GM10847 (cell line): ENCODE results near the gene TMPRSS5.

Experiments
- POLR2A ChIP-seq: IDR thresholded peaks from 2 replicates; pipeline ENCODE4 v1.6.1; 2011; ENCODE audit not compliant: insufficient read length; ENCODE audit errors: extremely low read depth

TMPRSS5 gene

DNA sequence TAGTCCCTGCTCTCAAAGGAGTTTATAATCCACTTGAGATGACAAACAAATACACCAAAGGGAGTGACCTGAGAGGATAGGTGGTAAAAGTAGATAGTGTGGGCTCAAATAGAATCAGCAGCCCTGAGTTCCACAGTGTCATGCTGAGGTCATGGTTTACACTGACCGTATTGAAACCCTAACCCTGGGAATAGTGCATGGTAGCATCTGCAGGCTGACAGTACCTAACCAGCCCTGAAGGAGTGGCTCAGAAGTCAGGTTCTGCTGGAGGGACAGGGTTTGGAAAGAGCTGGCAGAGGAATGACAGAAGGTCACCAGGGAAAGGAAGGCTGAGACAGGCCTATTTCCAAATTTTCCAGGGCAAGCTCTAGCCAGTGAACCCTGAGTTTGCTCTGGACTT is 9.2 kb upstream of the TMPRSS5 start:
- no peak for TF ChIP-seq POLR2A

GRCh38 chr11:113710989-113711388 is 4.9 kb upstream of the TMPRSS5 start:
- TF ChIP-seq POLR2A = no peak

GRCh38 chr11:113701491-113701890 is 4.6 kb downstream of the TMPRSS5 start:
- TF ChIP-seq POLR2A = no peak

- TF ChIP-seq POLR2A = no peak
Observed at GRCh38 chr11:113698515-113698914, 7.6 kb downstream of the TMPRSS5 start.

DNA sequence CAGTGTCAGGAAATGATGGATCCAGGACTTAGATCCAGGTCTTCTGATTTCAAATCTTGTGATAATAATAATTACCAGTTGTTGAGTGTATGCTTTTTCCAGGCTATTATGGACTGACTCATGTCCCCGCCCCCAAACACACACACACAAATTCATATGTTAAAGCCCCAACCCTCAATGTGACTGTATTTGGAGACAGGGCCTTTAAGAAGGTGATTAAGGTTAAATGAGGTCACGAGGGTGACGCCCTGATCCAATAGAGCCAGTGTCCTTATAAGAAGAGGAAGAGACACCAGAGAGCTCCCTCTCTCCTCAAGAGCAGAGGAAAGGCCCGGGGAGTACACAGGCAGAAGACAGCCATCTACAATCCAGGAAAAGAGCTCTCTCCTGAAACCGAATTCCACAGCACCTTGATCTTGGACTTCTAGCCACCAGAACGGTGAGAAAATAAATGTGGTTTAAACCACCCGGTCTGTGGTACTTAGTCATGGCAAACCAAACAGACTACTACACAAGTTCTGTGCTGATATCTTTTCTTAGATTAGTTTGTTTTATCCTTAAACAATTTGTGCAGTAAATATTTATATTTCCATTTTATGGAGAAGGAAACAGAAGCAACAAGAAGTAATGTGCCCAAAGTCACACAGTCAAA is 8.2 kb downstream of the TMPRSS5 start:
- no peak for TF ChIP-seq POLR2A

GRCh38 chr11:113697111-113697510 is 9.0 kb downstream of the TMPRSS5 start:
- TF ChIP-seq POLR2A = no peak

DNA sequence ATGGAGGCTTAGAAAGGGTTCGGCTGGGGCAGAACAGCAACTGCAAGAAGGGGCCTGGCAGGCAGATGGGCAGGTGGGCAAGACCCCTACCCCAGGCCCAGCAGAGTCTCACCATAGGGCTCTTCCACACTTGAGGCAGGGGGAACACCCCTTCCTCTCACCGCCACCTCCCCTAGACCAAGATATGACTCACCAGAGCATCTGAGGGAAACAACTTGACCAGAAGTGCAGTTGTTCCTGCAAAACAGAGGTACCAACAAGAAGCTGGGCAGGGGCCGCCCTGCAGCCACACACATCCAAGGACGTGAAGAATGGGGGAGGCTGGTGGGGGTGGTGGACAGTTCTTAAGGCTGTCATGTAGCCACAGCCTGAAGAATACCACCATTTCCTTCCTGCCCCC is 10.9 kb downstream of the TMPRSS5 start:
- TF ChIP-seq POLR2A = no peak

DNA sequence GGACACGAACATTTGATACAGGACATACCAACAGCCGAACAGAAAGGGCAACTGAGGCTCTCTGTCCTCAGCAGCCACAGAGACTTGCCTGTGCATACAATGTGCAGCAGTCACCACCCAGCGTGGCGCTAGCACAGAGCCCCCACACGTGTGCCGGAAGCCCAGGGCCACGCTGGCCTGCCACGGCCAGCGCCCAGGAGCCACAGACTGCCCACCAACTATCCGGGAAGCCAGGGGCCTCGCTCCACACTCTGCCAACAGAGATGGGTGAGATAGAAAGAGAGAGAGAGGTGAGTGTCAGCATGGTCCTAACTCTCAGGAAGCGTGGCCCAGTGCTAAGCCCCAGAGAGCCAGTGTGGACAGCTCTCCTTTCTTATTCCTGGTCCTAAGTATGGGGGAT is 11.7 kb downstream of the TMPRSS5 start:
- TF ChIP-seq POLR2A = no peak

DNA sequence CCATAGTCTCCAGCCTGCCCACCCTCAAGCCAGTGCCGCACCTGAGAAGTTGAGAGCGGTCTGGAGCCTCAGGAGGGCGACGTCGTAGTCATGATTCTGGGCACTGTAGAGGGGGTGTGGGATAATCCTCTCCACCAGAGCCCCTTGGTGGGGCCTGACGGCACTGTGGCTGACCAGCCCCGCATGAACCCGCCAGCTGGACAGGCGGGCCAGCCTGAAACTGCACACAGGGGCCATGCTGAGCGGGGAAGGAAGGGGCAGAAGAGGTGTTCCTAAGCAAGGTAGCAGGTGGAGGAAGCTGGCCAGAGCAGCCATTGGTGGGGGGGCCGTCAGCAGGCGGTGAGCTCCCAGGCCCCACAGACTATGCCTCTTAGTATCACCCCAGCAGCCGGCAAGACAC is 13.1 kb downstream of the TMPRSS5 start:
- no peak for TF ChIP-seq POLR2A

DNA sequence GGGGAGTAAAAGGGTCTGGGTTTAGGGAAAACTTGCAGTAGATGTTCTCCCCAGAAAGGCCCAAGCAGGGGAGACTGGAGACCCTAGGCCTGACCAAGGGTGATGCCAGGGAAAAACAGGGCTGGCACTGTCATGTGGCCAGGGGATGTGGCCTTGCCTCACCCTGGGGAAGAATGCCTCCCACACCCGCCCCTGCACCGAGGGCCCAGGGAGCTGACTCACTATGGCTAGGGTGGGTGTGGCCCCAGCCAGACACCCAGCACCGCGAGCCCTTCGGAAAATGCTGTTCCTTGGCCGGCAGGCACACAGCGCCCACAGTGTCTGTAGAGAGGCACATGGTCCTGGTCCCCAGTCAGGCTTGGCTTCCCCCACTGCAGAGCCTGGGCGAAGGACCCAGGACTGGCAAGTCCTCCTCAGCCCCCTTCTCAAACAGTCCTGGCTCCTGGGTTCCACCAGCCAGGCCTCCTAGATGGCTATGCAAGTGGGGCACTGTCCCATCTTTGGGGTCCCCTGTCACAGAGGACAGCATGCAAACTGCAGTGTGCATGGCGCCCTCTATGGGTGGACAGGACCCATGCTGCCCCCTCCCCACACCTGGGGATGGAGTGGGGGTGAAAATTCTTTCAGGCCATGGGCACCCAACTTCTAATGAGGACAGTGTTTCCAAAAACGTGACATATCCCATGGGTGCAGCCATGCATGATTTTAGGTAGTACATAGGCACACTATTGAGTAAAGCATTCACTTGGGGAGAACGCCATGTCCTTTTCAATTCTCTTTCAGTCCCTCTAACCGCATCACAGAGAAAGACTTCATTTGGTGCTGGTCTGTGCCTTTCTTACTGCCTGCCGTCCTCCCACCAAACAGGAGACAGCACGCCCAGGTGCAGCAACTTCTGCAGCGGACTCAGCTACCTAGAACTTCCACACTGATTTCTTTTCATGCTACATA is 15.2 kb downstream of the TMPRSS5 start:
- no peak for TF ChIP-seq POLR2A

GRCh38 chr11:113689768-113690618 is 16.1 kb downstream of the TMPRSS5 start:
- TF ChIP-seq POLR2A = no peak

GRCh38 chr11:113685654-113686359 is 20.3 kb downstream of the TMPRSS5 start:
- TF ChIP-seq POLR2A = no peak

DNA sequence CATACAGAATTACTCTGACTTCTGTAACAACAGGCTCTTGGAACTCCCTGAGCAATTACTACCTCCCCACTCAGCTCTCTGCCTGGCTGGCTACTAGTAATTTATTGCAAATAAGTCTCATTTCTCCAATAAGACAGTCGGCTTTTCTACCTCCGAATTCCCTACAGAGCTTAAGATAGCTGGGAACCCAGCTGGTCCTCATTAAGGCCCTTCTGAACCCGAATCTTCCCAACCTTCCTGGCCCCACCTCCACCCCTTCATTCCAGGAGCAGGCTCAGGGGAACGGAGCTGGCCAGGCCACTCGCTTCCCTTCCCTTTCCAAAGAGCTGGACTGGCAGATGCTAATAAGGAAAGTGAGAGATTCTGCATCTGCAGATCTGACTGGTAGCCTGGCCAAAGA is 21.6 kb downstream of the TMPRSS5 start:
- no peak for TF ChIP-seq POLR2A

DNA sequence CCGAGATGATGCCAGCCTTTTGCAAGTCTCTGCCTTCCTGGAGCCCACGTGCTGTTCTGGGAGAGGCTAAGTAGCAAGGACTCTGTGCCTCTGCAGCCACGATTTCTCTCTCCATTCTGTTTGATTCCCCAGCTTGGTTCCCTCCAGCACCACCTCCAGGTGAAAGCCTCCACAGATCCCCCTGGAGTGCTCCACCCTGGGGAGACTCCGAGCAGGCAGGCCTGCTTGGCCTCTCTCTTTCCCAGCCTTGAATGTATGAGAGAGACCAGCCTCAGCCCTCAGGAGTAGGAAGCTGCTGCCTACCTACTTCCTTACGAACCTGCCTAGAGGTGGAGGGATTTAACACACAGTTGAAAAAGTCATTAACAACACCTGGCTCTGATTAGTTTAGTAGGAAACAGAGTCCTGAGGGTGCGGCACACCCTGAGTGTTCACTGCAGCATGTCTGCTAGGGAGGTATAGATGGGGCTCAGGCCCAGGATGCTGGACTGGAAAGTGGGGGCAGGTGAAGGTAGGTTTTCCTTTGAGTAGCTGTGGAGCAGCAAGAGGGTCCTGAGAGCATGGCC is 22.5 kb downstream of the TMPRSS5 start:
- TF ChIP-seq POLR2A = no peak

DNA sequence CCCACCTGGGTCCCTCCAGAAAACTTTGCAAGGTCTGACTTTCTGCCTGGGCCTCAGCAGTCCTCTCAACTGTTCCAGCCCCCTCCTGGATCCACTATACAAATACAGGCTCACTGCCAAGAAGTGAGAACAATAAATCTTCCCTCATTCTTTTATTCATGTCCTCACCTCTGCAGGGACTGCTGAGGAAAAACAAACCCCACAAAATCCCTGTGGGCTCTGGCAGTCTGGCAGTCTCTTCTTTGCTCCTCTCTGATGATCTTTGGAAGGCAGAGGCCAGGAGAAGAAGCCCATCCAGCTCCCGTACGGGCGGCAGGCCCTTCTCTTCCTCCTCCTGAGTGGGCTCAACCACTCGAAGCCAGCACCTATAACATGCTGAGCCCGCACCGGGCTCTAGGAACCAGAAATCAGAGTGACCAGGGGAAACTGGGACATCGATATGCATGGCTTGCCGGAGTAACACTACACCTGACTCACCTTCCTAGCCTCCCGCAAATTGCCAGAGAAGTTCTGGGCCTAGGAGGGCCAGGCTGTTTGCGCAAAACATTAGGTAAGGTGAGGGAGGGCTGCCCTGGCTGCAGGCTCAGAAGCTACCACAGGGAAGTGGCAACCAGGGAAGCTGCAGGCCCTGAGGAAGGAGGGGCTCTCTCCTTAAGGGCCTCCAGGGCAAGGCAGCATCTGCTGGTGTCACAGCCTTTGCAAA is 24.2 kb downstream of the TMPRSS5 start:
- no peak for TF ChIP-seq POLR2A

DNA sequence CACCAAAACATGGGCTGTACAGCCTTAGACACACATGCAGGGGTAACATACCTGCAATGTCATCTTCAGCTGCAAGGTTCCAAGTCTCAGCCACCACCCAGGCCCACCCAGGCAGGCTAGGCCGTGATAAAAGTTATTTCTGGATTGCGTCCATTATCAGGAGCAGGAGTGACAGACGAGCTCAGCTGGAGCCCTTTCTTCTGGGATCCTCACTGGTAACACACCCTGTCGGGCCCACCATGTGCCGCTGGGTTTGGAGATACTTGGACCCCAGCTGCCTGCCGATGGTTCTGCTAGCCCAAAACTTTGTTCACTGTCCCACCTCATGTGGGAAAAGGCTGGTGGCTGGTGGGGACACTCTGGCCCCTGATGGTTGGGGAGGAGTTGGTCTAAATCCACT is 24.8 kb downstream of the TMPRSS5 start:
- no peak for TF ChIP-seq POLR2A
